ENCODE data around the gene NUDT4B.
"Not testable (repeated sequence)": the region's sequence is repeated elsewhere in the genome, so short reads cannot be mapped to it uniquely, and the experiment has no call there.

Gene NUDT4B

GRCh38 chr1:148748563-148749334 lies at the start of gene NUDT4B:
Gene NUDT4B, plus strand, starts transcription at chr1:148748774. Its CDS starts 179 bp downstream, at chr1:148748953.
- DNase-seq: not testable (repeated sequence)

- DNase-seq: not testable (repeated sequence)
Observed at GRCh38 chr1:148699357-148699756, 49.2 kb upstream of the NUDT4B start.

GRCh38 chr1:148702242-148702641 lies 46.3 kb upstream of the NUDT4B start:
- DNase-seq: not testable (repeated sequence)

GRCh38 chr1:148703973-148704591 lies 44.5 kb upstream of the NUDT4B start:
- not testable (repeated sequence) for DNase-seq

GRCh38 chr1:148705316-148705948 lies 43.1 kb upstream of the NUDT4B start:
- DNase-seq: not testable (repeated sequence)

- not testable (repeated sequence) for DNase-seq
Observed at GRCh38 chr1:148708779-148709333, 39.7 kb upstream of the NUDT4B start.

- not testable (repeated sequence) for DNase-seq
Observed at GRCh38 chr1:148710772-148711523, 37.6 kb upstream of the NUDT4B start.

- not testable (repeated sequence) for DNase-seq
Observed at GRCh38 chr1:148712353-148712752, 36.2 kb upstream of the NUDT4B start.

GRCh38 chr1:148715518-148715917 lies 33.1 kb upstream of the NUDT4B start:
- not testable (repeated sequence) for DNase-seq

- DNase-seq: not testable (repeated sequence)
Observed at GRCh38 chr1:148716966-148717520, 31.5 kb upstream of the NUDT4B start.

GRCh38 chr1:148720918-148721317 lies 27.7 kb upstream of the NUDT4B start:
- not testable (repeated sequence) for DNase-seq

GRCh38 chr1:148722758-148723157 lies 25.8 kb upstream of the NUDT4B start:
- not testable (repeated sequence) for DNase-seq

GRCh38 chr1:148723515-148723914 lies 25.1 kb upstream of the NUDT4B start:
- not testable (repeated sequence) for DNase-seq

GRCh38 chr1:148724872-148725271 lies 23.7 kb upstream of the NUDT4B start:
- not testable (repeated sequence) for DNase-seq

- not testable (repeated sequence) for DNase-seq
Observed at GRCh38 chr1:148727862-148728261, 20.7 kb upstream of the NUDT4B start.

- DNase-seq: not testable (repeated sequence)
Observed at GRCh38 chr1:148729128-148729527, 19.4 kb upstream of the NUDT4B start.

- not testable (repeated sequence) for DNase-seq
Observed at GRCh38 chr1:148729541-148729940, 19.0 kb upstream of the NUDT4B start.

GRCh38 chr1:148732277-148732676 lies 16.3 kb upstream of the NUDT4B start:
- not testable (repeated sequence) for DNase-seq

- not testable (repeated sequence) for DNase-seq
Observed at GRCh38 chr1:148733585-148734310, 14.8 kb upstream of the NUDT4B start.

- DNase-seq: not testable (repeated sequence)
Observed at GRCh38 chr1:148734311-148734662, 14.3 kb upstream of the NUDT4B start.

- DNase-seq: not testable (repeated sequence)
Observed at GRCh38 chr1:148735538-148735937, 13.0 kb upstream of the NUDT4B start.
